Stimulated activated CD4-positive, alpha-beta T cell treated with anti-CD3 and anti-CD28 coated beads, Interleukin-2, amount 100 ng/mL, for 4 hours (primary cell): ENCODE results near the gene SORT1.
"Not testable (repeated sequence)": the region's sequence is repeated elsewhere in the genome, so short reads cannot be mapped to it uniquely, and the experiment has no call there.

ENCODE experiments used
- DNase-seq: peaks from one replicate; pipeline ENCODE4 v3.0.0-alpha.2; 2020; ENCODE audit warnings: low read depth

Gene SORT1

DNA sequence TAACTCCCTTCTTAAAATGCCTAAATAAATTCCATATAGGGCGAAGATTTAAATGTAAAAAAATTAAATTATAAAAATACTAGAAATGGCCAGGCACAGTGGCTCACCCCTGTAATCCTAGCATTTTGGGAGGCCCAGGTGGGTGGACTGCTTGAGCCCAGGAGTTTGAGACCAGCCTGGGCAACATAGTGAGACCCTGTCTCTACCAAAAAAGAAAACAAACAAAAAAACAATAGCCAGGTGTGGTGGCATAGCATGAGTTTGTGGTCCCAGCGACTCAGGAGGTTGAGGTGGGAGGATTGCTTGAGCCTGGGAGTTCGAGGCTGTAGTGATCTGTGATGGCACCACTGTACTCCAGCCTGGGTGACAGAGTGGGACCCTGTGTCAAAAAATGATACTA is 17.8 kb downstream of the SORT1 start:
- DNase-seq, result no peak

DNA sequence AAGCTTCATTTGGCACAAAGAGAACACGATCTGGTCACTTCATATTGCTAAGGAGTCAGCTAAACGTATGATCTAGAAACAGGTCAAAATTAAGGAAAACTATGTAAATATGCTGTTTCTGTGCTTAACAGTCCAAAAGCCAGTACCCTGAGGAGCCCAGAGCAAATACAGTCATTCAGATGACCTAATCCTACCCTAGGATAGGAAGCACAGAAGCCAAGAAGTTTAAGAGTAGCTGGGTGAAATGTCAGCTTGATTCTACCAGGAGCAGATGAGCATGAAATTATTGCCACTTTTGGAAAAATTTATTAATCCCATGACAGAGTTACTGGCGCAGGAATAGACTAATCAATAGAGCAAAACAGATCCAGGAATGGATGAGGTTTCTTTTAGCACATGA is 18.3 kb downstream of the SORT1 start:
- no peak for DNase-seq

DNA sequence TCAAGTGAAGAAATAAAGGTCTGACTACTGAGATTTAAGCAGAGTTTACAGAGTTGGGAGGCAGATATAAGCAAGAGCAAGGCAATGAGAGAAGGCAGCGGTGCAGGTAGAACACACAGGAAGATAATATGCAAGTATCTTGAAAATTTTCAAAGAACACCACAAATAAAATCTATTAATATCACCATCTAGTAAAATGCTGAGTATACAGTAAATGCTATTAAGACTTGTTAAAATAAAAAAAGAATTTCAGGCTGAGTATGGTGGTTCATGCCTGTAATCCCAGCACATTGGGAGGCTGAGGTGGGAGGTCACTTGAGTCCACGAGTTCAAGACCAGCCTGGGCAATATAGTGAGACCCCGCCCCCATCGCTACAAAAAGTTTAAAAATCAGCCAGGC is 20.0 kb downstream of the SORT1 start:
- DNase-seq, result no peak

DNA sequence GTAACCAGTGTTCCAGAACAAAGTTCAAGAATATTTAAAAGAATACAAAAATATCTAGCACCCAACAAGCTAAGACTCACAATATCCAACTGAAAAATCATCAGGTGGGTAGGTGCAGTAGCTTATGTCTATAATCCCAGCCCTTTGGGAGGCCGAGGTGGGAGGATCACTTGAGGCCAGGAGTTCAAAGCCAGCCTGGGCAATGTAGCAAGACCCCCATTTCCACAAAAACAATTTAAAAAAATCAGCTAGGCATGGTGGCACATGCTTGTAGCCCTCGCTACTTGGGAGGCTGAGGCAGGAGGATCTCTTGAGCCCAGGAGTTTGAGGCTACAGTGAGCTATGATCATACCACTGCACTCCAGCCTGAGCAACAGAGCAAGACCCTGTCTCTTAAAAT is 24.0 kb downstream of the SORT1 start:
- DNase-seq, result not testable (repeated sequence)

DNA sequence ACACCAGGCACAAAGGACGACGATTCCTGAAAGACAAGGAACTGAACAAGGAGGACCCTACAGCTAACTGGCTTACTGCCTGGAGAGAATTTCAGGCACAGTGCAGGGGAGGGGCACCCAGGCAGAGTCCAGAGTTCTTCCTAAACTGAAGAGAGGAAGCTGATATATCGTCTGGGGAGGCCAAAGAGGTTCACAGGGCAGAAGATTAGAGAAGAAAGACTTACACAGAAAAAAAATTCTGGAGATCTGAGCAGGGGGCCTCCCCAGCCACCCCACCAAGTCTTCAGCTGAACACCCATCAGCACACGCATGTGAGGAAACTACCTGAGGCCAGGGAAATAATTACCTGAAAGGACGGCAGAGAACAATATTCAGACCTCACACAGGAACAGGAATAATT is 24.6 kb downstream of the SORT1 start:
- DNase-seq, result no peak

DNA sequence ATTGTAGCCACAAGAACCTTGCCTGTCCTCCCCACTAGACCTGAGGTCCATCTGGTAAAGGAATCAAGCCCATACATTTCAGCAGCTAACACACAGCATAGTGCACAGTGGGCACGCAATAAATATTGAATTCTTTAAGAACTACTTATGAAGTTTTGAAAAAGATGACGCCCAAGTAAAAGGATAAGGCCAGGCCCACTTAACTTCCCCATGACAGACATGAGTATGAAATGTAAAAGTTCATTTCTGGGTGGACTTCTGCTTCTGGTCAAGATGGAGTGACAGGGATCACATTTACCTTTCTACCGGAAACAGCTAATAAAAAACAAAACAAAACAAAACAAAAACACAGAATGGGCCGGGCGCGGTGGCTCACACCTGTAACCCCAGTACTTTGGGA is 25.4 kb downstream of the SORT1 start:
- no peak for DNase-seq

DNA sequence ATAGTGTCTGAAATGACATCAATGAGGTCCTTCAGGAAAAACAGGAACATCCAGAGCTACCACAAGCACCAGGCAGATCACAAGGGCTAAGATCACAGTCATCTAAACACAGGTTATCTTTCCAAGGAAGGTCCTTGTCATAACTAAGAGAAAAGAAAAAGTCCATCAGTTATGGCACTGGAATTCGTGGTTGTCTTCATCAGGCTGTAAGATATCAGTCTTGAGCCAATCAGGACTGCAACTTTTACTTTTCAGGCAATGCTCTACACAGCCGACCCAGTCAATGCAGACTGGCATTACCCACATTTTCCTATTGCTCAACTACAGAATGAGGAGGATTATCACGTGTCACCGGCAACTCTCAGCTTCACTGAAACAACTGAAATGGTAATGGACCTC is 26.4 kb downstream of the SORT1 start:
- DNase-seq, result no peak

DNA sequence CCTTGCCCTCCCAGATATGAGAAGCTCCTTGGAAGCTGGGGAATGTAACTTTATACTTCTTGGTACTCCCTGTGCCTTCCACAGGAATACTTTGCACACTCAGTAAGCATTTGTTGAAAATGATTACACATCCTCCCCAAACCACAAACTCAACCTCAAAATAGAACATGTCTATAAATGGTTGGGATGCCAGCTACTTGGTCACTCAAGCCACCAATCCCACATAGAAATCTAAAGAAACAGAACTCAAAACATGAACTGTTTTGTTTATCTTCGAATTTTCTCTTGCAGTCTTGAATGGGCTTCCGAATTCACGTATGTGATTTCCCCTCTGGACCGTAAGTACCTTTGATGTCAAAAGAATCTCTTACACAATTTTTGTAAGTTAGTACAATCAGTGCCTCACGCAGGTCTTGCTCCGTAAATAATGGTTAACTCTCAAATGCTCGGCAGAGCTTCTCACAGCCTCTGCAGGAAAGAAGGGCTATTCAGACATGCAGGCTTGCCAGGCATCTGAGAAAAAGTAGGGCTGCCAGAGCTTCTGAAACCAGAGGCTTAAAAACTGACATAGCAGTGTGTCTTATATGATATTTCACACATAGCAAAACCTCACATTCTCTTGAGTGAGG is 26.9 kb downstream of the SORT1 start:
- no peak for DNase-seq

DNA sequence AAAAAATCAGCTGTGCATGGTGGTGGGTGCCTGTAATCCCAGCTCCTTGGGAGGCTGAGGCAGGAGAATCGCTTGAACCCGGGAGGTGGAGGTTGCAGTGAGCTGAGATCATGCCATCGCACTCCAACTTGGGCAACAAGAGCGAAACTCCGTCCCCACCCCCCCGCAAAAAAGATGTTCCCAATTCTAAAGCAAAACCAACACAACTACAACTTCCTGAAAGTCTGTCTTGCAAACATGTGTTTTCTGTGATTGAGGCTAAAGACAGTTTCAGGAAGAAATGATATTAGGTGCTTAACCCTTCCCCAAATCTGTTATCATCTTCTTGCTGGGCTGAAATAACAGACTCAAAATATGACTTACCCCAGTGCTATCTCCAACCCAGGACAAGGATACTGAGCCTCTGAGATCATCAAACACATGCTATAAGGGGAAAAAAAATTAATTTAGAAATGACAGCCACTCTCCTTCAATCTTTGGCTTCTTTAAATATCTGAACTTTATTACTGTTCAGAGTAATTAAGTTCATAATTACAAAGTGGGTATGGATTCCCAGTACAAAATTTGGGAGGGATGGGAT is 28.5 kb downstream of the SORT1 start:
- DNase-seq, result no peak

DNA sequence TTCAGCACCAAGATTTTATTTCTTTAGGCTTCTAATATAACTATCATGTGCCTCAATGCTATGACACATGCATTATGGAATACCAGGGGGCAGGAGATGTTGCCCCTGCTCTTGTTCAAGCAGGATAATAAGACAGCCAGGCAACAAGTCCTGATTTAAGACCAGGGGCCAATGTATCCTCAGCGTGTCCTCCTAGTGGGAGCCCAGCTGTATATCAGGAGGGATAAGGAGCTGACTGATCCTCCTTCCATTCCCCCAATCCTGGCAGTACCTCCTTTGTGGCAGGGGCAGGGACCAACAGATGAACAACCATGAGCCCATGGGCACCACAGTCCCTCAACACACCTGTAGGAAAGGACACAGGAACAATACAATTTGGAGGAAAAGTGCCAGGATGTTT is 29.3 kb downstream of the SORT1 start:
- DNase-seq, result no peak

DNA sequence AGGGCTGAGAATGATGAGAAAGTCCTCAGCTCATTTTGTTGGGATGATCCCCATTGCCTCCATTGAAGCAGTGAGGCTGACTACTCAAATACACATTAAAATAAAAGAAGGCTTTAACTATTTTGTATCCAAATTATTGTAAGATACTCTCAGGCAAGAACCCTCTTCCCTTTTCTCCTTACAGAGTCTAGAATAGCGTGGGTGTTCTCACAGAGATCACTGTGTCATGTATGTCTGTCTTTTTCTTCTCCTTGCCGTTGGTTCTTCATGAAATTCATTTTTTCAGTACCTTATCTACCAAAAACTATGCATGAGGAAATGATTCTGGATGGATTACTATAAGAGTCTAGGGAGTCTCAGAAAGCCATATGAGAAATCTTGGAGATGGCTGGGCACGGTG is 30.1 kb downstream of the SORT1 start:
- DNase-seq, result no peak

DNA sequence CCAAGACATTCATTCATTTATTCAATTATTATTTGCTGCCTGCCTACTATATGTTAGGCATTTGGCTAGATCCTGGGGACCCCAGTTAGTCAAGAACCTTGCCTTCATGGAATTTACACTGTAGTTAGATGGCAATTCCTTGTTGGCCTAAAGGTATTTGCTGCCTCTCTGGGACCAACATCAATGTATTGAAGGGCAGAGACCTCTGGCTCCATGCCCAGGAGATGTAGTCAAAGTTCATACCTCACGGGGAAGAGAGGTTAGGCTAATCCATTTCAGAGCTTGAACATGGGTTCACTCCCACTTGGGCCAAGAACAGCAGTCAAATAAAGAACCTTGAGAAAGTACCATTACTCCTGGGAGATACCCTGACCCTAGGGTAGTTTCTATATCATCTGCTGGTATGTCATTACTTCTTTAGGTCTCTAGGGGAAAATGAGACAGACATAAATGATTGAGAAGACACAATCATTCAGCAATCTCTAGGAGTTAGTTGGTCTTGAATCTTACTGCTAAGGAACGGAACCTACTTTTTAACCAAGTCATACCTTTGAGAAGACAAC is 32.0 kb downstream of the SORT1 start:
- DNase-seq, result no peak

DNA sequence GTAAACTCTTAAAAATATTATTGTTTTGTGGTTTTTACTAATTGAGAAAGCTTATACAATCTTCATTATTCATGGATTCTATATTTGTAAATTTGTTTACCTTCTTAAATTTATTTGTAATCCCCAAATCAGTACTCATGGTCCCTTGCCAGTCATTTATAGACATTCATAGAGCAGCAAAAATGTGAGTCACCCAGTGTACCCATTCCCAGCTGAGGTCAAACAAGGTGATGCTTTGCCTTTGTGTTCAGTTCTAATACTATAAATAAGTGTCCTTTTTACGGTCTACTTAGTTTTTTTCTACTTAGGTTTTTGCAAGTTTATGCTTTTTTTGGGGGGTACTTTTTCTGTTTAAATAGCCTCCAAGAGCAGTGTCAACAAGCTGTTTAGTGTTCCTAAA is 36.1 kb downstream of the SORT1 start:
- DNase-seq, result no peak

DNA sequence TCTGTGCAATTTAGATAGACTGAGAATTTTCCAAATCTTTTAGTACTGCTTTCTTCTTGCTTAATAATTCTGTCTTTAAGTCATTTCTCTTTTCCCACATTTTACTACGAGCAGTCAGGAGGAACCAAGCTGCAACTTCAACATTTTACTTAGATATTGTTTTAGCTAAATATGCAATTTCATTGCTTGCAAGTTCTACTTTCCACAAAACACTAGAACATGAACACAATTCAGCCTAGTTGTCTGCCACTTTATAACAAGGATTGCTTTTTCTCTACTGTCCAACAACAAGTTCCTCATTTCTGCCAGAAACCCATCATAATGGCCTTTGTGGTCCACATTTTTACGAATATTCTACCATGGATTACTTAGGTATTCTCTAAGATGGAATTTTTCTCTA is 36.6 kb downstream of the SORT1 start:
- no peak for DNase-seq

DNA sequence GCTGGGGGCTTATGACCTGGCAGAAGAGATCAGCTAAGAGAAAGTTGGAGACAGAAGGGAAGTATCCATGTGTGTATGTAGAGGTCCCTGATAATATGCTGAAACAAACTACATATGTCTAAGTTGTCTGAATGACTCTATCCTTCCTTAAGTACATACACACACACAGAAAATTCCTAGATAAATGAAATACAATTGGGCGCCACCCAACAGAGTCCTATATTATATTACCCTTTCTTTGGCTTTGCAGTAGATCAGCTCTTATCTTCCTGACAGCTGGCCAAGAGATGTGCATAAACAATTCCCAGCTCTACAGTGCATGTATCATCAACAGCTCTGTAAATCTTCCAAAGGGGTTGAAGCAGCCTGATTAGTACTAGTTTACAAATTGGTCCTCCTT is 40.1 kb downstream of the SORT1 start:
- DNase-seq, result no peak

DNA sequence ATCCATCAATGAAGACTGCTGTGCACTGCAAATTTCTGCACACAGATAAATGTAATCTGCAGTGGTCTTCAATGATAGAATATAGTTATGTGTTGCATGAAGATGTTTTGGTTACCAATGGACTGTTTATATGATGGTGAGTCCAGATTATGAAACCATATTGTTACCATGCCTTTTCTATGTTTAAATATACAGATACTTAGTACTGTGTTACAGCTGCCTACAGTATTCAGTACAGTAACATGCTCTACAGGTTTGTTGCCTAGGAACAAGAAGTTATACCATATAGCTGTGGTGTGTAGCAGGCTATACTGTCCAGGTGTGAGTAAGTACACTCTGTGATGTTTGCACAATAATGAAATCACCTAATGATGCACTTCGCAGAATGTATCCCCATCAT is 40.8 kb downstream of the SORT1 start:
- DNase-seq, result no peak

DNA sequence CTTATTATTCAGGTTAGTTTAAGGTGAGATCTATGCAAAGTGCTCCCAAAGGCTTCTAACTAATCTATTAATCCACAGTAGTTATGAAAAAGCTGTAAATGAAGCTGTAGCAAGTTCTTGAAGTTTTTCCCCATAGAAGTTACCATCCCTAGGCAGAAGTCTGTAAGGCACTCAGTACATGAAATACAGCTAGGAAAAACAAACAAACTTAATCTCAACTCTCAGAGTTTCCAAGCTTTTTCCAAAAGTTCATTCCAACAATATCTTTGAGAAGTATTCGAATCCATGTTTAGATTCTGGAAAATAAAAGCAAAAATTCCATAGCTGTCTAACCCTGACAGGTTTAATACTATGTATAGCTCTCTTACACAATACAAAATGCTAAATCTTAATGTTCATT is 41.2 kb downstream of the SORT1 start:
- no peak for DNase-seq

DNA sequence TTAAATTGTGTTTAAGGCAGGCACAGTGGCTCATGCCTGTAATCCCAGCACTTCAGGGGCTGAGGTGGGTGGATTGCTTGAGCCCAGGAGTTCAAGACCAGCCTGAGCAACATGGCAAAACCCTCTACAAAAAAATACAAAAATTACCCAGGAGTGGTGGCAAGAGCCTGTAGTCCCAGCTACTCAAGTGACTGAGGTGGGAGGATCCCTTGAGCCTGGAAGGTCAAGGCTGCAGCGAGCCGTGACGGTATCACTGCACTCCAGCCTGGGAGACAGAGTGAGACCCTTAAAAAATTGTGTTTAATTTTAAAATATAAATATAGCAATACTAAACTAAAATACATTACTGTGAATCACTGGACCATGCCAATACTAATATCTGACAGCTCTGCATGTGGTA is 42.8 kb downstream of the SORT1 start:
- no peak for DNase-seq

DNA sequence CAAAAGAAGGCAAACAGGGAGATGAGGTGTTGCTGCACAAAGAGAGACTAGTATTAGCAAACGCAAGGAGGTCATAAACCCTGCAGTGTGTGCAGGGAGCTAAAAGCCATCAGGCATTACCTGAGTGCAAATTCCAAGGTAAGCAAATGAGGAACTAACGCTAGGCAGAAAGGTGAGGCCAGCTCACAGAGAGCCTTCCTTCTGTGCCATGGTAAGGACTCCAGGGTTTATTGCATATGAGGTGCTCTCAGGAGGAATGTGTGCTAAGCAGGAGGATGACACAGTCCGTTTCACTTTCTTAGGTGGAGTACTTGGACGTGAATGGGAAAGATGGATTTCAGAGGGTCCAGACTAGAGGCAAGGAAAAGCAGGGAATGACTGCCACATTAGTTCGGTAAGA is 46.3 kb downstream of the SORT1 start:
- no peak for DNase-seq

DNA sequence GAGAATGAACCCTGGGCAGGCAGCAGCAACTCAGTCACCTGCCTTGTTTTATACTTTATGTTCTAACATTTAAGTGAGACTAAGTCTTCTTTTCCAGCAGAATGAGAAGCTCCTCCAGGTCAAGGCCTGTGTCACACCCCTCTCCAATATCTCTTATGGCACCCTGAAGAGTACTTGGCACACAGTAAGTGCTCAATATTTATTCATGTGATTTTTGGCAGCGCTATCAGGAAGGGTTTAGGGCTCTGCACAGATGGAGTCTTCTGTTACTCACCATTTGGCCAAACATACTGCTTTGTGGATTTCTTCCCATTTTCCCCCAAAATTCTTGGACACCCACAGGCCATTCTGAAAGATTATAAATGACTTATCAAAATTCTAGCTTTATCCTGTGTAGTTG is 47.1 kb downstream of the SORT1 start:
- no peak for DNase-seq

DNA sequence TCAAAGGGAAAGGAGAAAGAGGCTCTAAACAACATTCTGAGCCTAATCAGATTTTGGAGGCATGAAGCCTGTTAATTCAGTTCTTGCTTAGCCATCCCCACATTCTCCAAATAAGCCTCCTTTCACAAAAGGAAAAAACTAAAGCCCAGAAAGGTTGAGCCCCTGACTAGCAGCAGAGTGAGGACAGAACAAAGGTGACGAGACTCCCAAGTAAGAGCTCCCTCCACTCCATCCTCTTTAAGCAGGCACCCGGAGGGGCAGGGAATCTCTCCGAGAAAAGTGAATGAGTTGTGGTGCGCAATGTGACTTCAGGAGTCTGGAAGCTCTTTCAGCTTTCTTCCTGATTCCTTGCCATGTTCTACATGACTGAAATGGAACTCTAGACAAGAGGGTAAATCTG is 47.5 kb downstream of the SORT1 start:
- no peak for DNase-seq

DNA sequence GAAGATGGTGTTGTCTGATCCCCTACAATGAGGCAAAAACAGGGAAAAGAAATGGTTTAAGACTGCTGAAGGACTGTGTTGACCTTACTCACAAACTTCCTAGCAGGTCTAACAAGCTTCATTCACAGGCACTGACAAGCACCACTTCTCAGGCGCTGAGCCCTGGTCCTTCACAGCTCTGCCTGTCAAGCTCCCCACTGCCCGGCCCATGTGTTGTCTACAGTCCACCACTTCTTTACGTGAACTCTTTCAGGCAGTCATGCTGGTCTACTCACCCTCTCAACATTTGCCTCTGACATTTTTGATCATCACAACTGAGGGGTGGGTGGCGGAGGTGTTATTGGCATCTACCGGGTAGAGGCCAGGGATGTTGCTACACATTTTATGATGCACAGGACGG is 50.2 kb downstream of the SORT1 start:
- no peak for DNase-seq

DNA sequence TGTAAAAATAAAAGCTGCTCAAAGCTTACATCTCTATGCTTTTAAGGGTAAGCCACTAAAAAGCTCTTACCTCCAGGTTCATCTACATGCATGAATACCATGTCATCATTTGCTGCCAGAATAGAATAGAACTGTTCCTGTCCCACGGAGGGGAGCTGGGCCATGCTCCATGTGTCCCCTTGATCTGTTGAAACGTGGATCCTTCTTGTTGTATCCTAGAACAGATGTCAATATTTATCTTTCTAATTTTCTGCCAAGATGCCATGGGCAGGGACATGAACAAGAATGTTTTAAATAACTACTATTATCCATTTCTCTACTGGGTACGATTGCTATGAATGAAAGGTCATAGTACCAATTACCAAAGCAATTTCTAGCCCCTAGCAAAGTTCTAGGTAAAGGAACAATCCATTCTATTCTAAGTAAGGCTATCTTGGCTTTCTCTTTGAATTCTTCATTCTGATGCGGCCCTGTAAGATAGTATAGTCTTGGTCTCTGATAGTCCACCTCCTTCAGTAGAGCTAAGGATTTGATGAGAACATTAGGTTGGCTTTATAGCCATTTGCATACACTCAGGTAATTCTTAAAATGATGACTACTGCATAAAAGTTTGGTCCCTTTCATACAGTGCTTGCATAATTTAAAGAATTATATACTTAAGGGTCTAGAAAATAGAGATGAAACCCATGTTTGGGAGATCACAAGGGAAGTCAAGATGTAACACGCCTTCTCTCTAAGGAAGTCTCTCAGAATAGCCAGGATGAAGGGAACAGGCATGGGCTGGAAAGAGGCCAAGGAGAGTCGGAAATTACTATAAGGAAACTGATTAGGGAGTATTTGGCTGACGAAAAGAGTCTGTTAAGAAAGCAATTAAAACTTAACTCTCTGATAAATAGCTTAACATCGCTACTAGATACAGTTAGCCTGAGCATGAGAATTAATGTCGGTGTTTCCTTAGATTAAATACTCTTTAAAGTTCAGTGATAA is 55.5 kb downstream of the SORT1 start:
- no peak for DNase-seq
